CD4-positive, alpha-beta T cell (primary cell): ENCODE data around the gene PPP1R13B. TPM values are rescaled to one million over a fixed set of nuclear protein-coding genes. Genes with fewer than 3 reads are reported as not detected.

Experiments
- ATAC-seq: fragments of 200-7000 bp; cut with Tn5 transposase; one replicate; pipeline ENCODE4 v1.10.0; 2022; ENCODE audit warnings: mild to moderate bottlenecking; ENCODE audit not compliant: poor library complexity
- CTCF ChIA-PET: fragments of 350-600 bp; sonication (Branson Sonifier 250); formaldehyde crosslinking; loops from one replicate; lab custom pipeline; 2021; ENCODE audit warnings: antibody characterized with exemption, inconsistent platforms; lab: Charles Lee
- POLR2A ChIA-PET: fragments of 350-600 bp; sonication (Branson Sonifier 250); formaldehyde crosslinking; loops from one replicate; lab custom pipeline; 2021; ENCODE audit warnings: antibody characterized with exemption, inconsistent platforms; lab: Charles Lee
- DNase-seq, 14 experiments: peaks; one replicate each; pipeline ENCODE4 v3.0.0-alpha.2; 2013 to 2020; ENCODE audit warnings: mixed read lengths in 2 of 14
- H3K27ac ChIP-seq, 2 donors: one replicate each; pipeline versions ENCODE4 v1.5.1 to v1.7.0; 2013; ENCODE audit warnings: low read length in 2 of 2, low read depth in 1 of 2, mild to moderate bottlenecking in 1 of 2
- H3K27me3 ChIP-seq, 2 experiments: 1 replicate in 1 of 2; 2 replicates in 1 of 2; pipeline versions ENCODE4 v1.6.1 to v1.7.0; 2013; ENCODE audit warnings: low read length in 2 of 2, control low read depth in 1 of 2, mild to moderate bottlenecking in 1 of 2, moderate library complexity in 1 of 2; ENCODE audit not compliant: insufficient read depth in 2 of 2, control insufficient read depth in 1 of 2
- H3K36me3 ChIP-seq: one replicate; pipeline ENCODE4 v1.6.1; 2013; ENCODE audit warnings: low read length, control low read depth; ENCODE audit not compliant: insufficient read depth
- H3K4me1 ChIP-seq: one replicate; pipeline ENCODE4 v1.6.1; 2013; ENCODE audit warnings: low read length, control low read depth; ENCODE audit not compliant: insufficient read depth
- H3K4me3 ChIP-seq: one replicate; pipeline ENCODE4 v1.5.1; 2013; ENCODE audit warnings: mild to moderate bottlenecking, low read length, moderate library complexity
- H3K9me3 ChIP-seq, 2 experiments: 1 replicate in 1 of 2; 2 replicates in 1 of 2; pipeline versions ENCODE4 v1.6.1 to v1.7.0; 2013; ENCODE audit warnings: low read length in 2 of 2, mild to moderate bottlenecking in 2 of 2, control low read depth in 1 of 2, moderate library complexity in 1 of 2; ENCODE audit not compliant: control insufficient read depth in 1 of 2, insufficient read depth in 1 of 2
- H3K27ac Mint-ChIP-seq: one replicate; pipeline ENCODE4 v1.8.0; 2020; ENCODE audit warnings: mixed read lengths
- H3K27me3 Mint-ChIP-seq: one replicate; pipeline ENCODE4 v1.8.0; 2021; ENCODE audit warnings: mixed read lengths
- H3K36me3 Mint-ChIP-seq: one replicate; pipeline ENCODE4 v1.8.0; 2021; ENCODE audit warnings: low read depth, mixed read lengths
- H3K4me1 Mint-ChIP-seq: one replicate; pipeline ENCODE4 v1.8.0; 2021; ENCODE audit warnings: low read depth, mixed read lengths
- H3K4me3 Mint-ChIP-seq: one replicate; pipeline ENCODE4 v1.8.0; 2020; ENCODE audit warnings: mild to moderate bottlenecking, mixed read lengths
- H3K9me3 Mint-ChIP-seq: one replicate; pipeline ENCODE4 v1.8.0; 2020; ENCODE audit warnings: mixed read lengths
- CTCF ChIP-seq: fragments of 200-600 bp; IDR thresholded peaks from one replicate; pipeline ENCODE4 v1.8.0; 2022; ENCODE audit warnings: antibody characterized with exemption, mild to moderate bottlenecking
- intact Hi-C, 2 experiments: fragments of 100-400 bp; cut with DNase I in 1 of 2; cut with micrococcal nuclease in 1 of 2; formaldehyde crosslinking; loops; one replicate each; pipeline versions ENCODE4 v1.15.1 to v1.9.0; 2023 to 2025; cut with DNase I, micrococcal nuclease
- total RNA-seq, 174 experiments: library from RNA in 2 of 174; stranded (reverse) in 2 of 174; gene quantifications; one replicate each; pipeline ENCODE4 v1.2.3 and lab custom pipeline; 2021 to 2026

The PPP1R13B gene
- total RNA-seq, 2 experiments from 2014 or later, result 14.3 to 14.4 TPM

GRCh38 chr14:103702095-103702494 lies 145.3 kb downstream of the PPP1R13B start:
- H3K27me3 ChIP-seq, result no peaks in the 10 kb centered on the region
- no peaks in the 10 kb centered on the region for H3K9me3 ChIP-seq
- no peak overlapping the region for H3K27ac ChIP-seq
- peaks cover 4% of the 10 kb centered on the region for H3K4me1 Mint-ChIP-seq
- ChIA-PET CTCF (no interaction called here), POLR2A (interaction anchor here (1.1 kb wide), 1 partner anchor 13 kb away, joined by 3 read pairs; the partner anchor contains the start of genes XRCC3 and ZFYVE21)
- peaks cover 49% of the 10 kb centered on the region for H3K36me3 Mint-ChIP-seq
- no peaks in the 10 kb centered on the region for H3K9me3 Mint-ChIP-seq
- no peak for TF ChIP-seq CTCF
- DNase-seq, result no peak
- H3K4me3 ChIP-seq, result no peak overlapping the region
- H3K4me1 ChIP-seq, result peaks cover 7% of the 10 kb centered on the region
- intact Hi-C loops, result no loop called here
- H3K27ac Mint-ChIP-seq, result no peak overlapping the region
- H3K27me3 Mint-ChIP-seq, result no peaks in the 10 kb centered on the region
- ATAC-seq, result no peak
- peaks cover 51% of the 10 kb centered on the region for H3K36me3 ChIP-seq
- H3K4me3 Mint-ChIP-seq, result no peak overlapping the region

GRCh38 chr14:103700753-103701490 lies 146.5 kb downstream of the PPP1R13B start:
- Histone ChIP-seq H3K4me1 (peaks cover 9% of the 10 kb centered on the region), H3K36me3 (peaks cover 60% of the 10 kb centered on the region), H3K27ac (no peak overlapping the region), H3K4me3 (no peak overlapping the region), H3K27me3 (no peaks in the 10 kb centered on the region), H3K9me3 (no peaks in the 10 kb centered on the region)
- intact Hi-C loops, result no loop called here
- no peak overlapping the region for H3K4me3 Mint-ChIP-seq
- H3K9me3 Mint-ChIP-seq, result no peaks in the 10 kb centered on the region
- H3K36me3 Mint-ChIP-seq, result peaks cover 60% of the 10 kb centered on the region
- no peaks in the 10 kb centered on the region for H3K27me3 Mint-ChIP-seq
- ChIA-PET POLR2A (interaction anchor here (0.6 to 1.3 kb wide), 2 partner anchors 15 to 82 kb away, joined by 3 read pairs; partner anchors contain the start of genes XRCC3 and ZFYVE21), CTCF (no interaction called here)
- H3K4me1 Mint-ChIP-seq, result peaks cover 4% of the 10 kb centered on the region
- TF ChIP-seq CTCF, result no peak
- H3K27ac Mint-ChIP-seq, result no peak overlapping the region
- DNase-seq (peak in 1 of 14 experiments; percentile 19), ATAC-seq (no peak)

- Histone ChIP-seq H3K4me3 (no peak overlapping the region), H3K27ac (no peak overlapping the region), H3K36me3 (peaks cover 65% of the 10 kb centered on the region), H3K27me3 (no peaks in the 10 kb centered on the region), H3K9me3 (no peaks in the 10 kb centered on the region), H3K4me1 (peaks cover 9% of the 10 kb centered on the region)
- intact Hi-C loops, result no loop called here
- no peaks in the 10 kb centered on the region for H3K27me3 Mint-ChIP-seq
- no peak for ATAC-seq
- ChIA-PET CTCF (no interaction called here), POLR2A (interaction anchor here (1.3 kb wide), 1 partner anchor 15 kb away, joined by 3 read pairs; the partner anchor contains the start of genes XRCC3 and ZFYVE21)
- H3K4me1 Mint-ChIP-seq, result peaks cover 4% of the 10 kb centered on the region
- no peak overlapping the region for H3K27ac Mint-ChIP-seq
- peaks cover 64% of the 10 kb centered on the region for H3K36me3 Mint-ChIP-seq
- H3K4me3 Mint-ChIP-seq, result no peak overlapping the region
- peak in 1 of 14 experiments; percentile 12 for DNase-seq
- TF ChIP-seq CTCF, result no peak
- no peaks in the 10 kb centered on the region for H3K9me3 Mint-ChIP-seq
Measured at GRCh38 chr14:103699901-103700752, 147.2 kb downstream of the PPP1R13B start.
